ENCODE data around the gene LRMDA. TPM values are rescaled to one million over a fixed set of nuclear protein-coding genes. Genes with fewer than 3 reads are reported as not detected.

LRMDA gene
- total and polyA plus RNA-seq, 7 donors = 2.8 to 22.2 (median 9.0) TPM

DNA sequence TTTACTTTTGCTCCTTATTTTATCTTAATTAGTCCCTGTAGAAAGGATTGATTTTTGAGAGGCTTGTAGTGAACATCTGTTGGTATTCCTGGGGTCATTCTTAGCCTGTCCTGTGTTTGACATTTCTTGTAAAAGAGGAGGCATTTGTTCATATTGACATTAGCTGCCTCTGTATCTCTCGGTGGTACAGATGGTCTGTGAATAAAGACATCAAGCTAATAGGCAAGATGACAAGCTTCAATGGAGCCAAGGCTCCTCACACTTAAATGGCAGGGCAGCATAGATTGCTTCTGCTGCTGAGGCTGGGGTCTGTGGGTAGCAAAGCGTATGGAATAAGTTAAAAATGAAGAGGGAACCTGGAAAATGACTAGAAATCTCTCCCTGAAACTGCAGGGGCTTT, 687.6 kb downstream of the LRMDA start:
- TF ChIP-seq EP300 (IDR thresholded peaks at IDR 0.05) (no peak), POLR2A (IDR thresholded peaks at IDR 0.05) (no peak), POLR2AphosphoS5 (IDR thresholded peaks at IDR 0.05) (no peak)
- TF ChIP-seq, protein P1, sequence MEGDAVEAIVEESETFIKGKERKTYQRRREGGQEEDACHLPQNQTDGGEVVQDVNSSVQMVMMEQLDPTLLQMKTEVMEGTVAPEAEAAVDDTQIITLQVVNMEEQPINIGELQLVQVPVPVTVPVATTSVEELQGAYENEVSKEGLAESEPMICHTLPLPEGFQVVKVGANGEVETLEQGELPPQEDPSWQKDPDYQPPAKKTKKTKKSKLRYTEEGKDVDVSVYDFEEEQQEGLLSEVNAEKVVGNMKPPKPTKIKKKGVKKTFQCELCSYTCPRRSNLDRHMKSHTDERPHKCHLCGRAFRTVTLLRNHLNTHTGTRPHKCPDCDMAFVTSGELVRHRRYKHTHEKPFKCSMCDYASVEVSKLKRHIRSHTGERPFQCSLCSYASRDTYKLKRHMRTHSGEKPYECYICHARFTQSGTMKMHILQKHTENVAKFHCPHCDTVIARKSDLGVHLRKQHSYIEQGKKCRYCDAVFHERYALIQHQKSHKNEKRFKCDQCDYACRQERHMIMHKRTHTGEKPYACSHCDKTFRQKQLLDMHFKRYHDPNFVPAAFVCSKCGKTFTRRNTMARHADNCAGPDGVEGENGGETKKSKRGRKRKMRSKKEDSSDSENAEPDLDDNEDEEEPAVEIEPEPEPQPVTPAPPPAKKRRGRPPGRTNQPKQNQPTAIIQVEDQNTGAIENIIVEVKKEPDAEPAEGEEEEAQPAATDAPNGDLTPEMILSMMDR (IDR thresholded peaks at IDR 0.05) = no peak
- intact Hi-C loops (cut with DNase I) = no loop called here
- no peak for DNase-seq
- Histone ChIP-seq H3K27me3 (no peaks in the 10 kb centered on the region), H3K4me1 (no peaks in the 10 kb centered on the region), H3K27ac (no peak overlapping the region), H3K4me3 (no peak overlapping the region), H3K9me3 (no peaks in the 10 kb centered on the region), H3K36me3 (no peaks in the 10 kb centered on the region)
- WGBS, 2 donors = 85 to 87% methylated on average over 2 of the region's 2 CpGs

DNA sequence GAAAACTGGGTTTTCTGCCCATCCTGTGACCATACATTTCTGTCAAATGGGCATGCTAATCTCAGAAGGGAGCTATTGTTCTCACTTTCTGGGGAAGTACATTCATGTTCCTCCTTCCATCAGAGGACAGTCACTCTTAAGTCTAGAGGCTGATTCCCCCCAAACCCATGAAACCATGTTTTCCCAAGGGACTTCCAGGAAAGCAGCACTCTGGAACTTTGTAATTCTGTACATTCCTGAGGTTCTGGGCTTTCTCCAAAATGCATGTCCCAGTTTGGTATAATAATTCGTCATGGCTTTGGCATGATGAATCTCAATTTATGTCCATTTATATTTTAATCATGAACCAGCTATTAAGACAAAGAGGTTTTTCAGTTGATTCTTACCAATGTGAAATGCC, 688.1 kb downstream of the LRMDA start:
- H3K4me3 ChIP-seq = no peak overlapping the region

GRCh38 chr10:76122056-76122455, 690.6 kb downstream of the LRMDA start:
- TF ChIP-seq POLR2A (IDR thresholded peaks at IDR 0.05) (no peak), POLR2AphosphoS5 (IDR thresholded peaks at IDR 0.05) (no peak), EP300 (IDR thresholded peaks at IDR 0.05) (no peak)
- TF ChIP-seq, protein P1 (IDR thresholded peaks at IDR 0.05) = no peak
- Histone ChIP-seq H3K4me3 (no peak overlapping the region), H3K9me3 (no peaks in the 10 kb centered on the region), H3K27me3 (no peaks in the 10 kb centered on the region), H3K4me1 (no peaks in the 10 kb centered on the region), H3K27ac (no peak overlapping the region), H3K36me3 (no peaks in the 10 kb centered on the region)
- intact Hi-C loops (cut with DNase I) = no loop called here
- 87 to 92% methylated on average over 4 of the region's 4 CpGs for WGBS, 2 donors
- no peak for DNase-seq

More for the DNA sequence above, 688.1 kb downstream of the LRMDA start:
- Histone ChIP-seq H3K27me3 (no peaks in the 10 kb centered on the region), H3K36me3 (no peaks in the 10 kb centered on the region), H3K9me3 (no peaks in the 10 kb centered on the region), H3K4me1 (no peaks in the 10 kb centered on the region), H3K27ac (no peak overlapping the region)
- intact Hi-C loops (cut with DNase I) = no loop called here
- 80 to 85% methylated on average over 1 of the region's 1 CpG for WGBS, 2 donors
- no peak for DNase-seq
- no peak for TF ChIP-seq POLR2A (IDR thresholded peaks at IDR 0.05)
- TF ChIP-seq POLR2AphosphoS5 (IDR thresholded peaks at IDR 0.05) = no peak
- TF ChIP-seq, protein P1 (IDR thresholded peaks at IDR 0.05) = no peak
- no peak for TF ChIP-seq EP300 (IDR thresholded peaks at IDR 0.05)

GRCh38 chr10:76124280-76124679, 692.9 kb downstream of the LRMDA start:
- no peak overlapping the region for H3K4me3 ChIP-seq
- no peaks in the 10 kb centered on the region for H3K36me3 ChIP-seq
- no peaks in the 10 kb centered on the region for H3K4me1 ChIP-seq
- no peaks in the 10 kb centered on the region for H3K27me3 ChIP-seq
- no peak for TF ChIP-seq POLR2AphosphoS5 (IDR thresholded peaks at IDR 0.05)
- intact Hi-C loops (cut with DNase I) = no loop called here
- no peak for DNase-seq
- WGBS, 2 donors = 30 to 72% methylated on average over 1 of the region's 1 CpG
- no peak overlapping the region for H3K27ac ChIP-seq
- H3K9me3 ChIP-seq = no peaks in the 10 kb centered on the region

GRCh38 chr10:76125900-76126299, 694.5 kb downstream of the LRMDA start:
- TF ChIP-seq POLR2AphosphoS5 (IDR thresholded peaks at IDR 0.05) (no peak), EP300 (IDR thresholded peaks at IDR 0.05) (no peak), POLR2A (IDR thresholded peaks at IDR 0.05) (no peak)
- TF ChIP-seq, protein P1 (IDR thresholded peaks at IDR 0.05) = no peak
- Histone ChIP-seq H3K4me1 (no peaks in the 10 kb centered on the region), H3K9me3 (no peaks in the 10 kb centered on the region), H3K36me3 (no peaks in the 10 kb centered on the region), H3K4me3 (no peak overlapping the region), H3K27me3 (no peaks in the 10 kb centered on the region), H3K27ac (no peak overlapping the region)
- DNase-seq = no peak
- intact Hi-C loops (cut with DNase I) = no loop called here
- WGBS, 2 donors = 89 to 95% methylated on average over 2 of the region's 2 CpGs

All from sigmoid colon (tissue), 7 donors.